ENCODE measurements around the gene RBM33.
A peak's percentile ranks its signal among the peaks of the same experiment; 100 is the strongest.

RBM33 gene

GRCh38 chr7:155815332-155816191, 171.1 kb downstream of the RBM33 start (continued):
- peak; percentile 81 for TF ChIP-seq PRDM4 (tag by site-specific recombination; IDR thresholded peaks at IDR 0.05)
- TF ChIP-seq ZNF362 (tag by site-specific recombination; IDR thresholded peaks at IDR 0.05) = no peak
- TF ChIP-seq ZNF654 (tag by site-specific recombination; IDR thresholded peaks at IDR 0.05; ENCODE audit: low read depth) = peak; percentile 84
- 0 out of 2 replicates have a peak, but pooled peaks have one; percentile 16 for TF ChIP-seq ZBTB11 (tag by site-specific recombination; conservative IDR thresholded peaks at IDR 0.05; ENCODE audit: low read depth)
- TF ChIP-seq ZNF404 (tag by site-specific recombination; IDR thresholded peaks at IDR 0.05) = no peak
- TF ChIP-seq TCF7L2 (IDR thresholded peaks at IDR 0.05; ENCODE audit: borderline replicate concordance, low read depth, low read length) = no peak
- 0 out of 2 replicates have a peak, but pooled peaks have one; percentile 29 for TF ChIP-seq KLF8 (tag by site-specific recombination; IDR thresholded peaks at IDR 0.05)
- TF ChIP-seq YY2 (tag by site-specific recombination; IDR thresholded peaks at IDR 0.05) = no peak
- peak; percentile 66 for TF ChIP-seq PATZ1 (tag by site-specific recombination; IDR thresholded peaks at IDR 0.05)
- peak; percentile 76 for TF ChIP-seq ZBTB17 (tag by site-specific recombination; IDR thresholded peaks at IDR 0.05)
- TF ChIP-seq ZNF398 (tag by site-specific recombination; IDR thresholded peaks at IDR 0.05) = no peak
- 0 out of 2 replicates have a peak, but pooled peaks have one; percentile 44 for TF ChIP-seq ZNF366 (tag by site-specific recombination; conservative IDR thresholded peaks at IDR 0.05)
- TF ChIP-seq ZNF341 (tag by site-specific recombination; IDR thresholded peaks at IDR 0.05; ENCODE audit: low read depth) = no peak
- TF ChIP-seq ZNF585B (tag by site-specific recombination; IDR thresholded peaks at IDR 0.05) = no peak

GRCh38 chr7:155816192-155816508, 171.7 kb downstream of the RBM33 start:
- CTCF ChIA-PET = interaction anchor here (1.1 to 2.8 kb wide), 4 partner anchors 23 to 657 kb away, joined by 3 to 16 read pairs (median 4); no protein-coding TSS in a partner anchor
- Histone ChIP-seq H3K4me1 (ENCODE audit: control insufficient read depth, insufficient read depth, low read length) (no peaks in the 10 kb centered on the region; the same call in 1 of the 2 replicates), H3K27ac (ENCODE audit: extremely low read depth, low read depth, low read length) (no peak overlapping the region), H3K4me3 (ENCODE audit: low read depth, low read length) (no peak overlapping the region), H3K36me3 (ENCODE audit: control insufficient read depth in 2 of 2, insufficient read depth in 1 of 2, low read length in 2 of 2) (no peaks in the 10 kb centered on the region), H3K9me3 (ENCODE audit: control insufficient read depth, insufficient read depth, low read depth, low read length) (no peaks in the 10 kb centered on the region)
- POLR2A ChIA-PET = no interaction called here
- TF ChIP-seq TCF7L2 (IDR thresholded peaks at IDR 0.05; ENCODE audit: borderline replicate concordance, low read depth, low read length) (no peak), ZNF426 (tag by site-specific recombination; IDR thresholded peaks at IDR 0.05) (no peak), ZNF202 (tag by site-specific recombination; IDR thresholded peaks at IDR 0.05; ENCODE audit: borderline replicate concordance) (no peak), ZSCAN5A (tag by site-specific recombination; IDR thresholded peaks at IDR 0.05) (no peak), ZBTB48 (tag by site-specific recombination; IDR thresholded peaks at IDR 0.05) (no peak), ZNF37A (tag by site-specific recombination; IDR thresholded peaks at IDR 0.05) (no peak), ZNF530 (tag by site-specific recombination; IDR thresholded peaks at IDR 0.05; ENCODE audit: low read depth) (no peak), ZFP37 (tag by site-specific recombination; IDR thresholded peaks at IDR 0.05) (no peak), ZSCAN30 (tag by site-specific recombination; IDR thresholded peaks at IDR 0.05) (no peak)
